Liver (tissue), 3 donors: ENCODE data around the gene NR2F6.

ENCODE experiments used
- EGR1 ChIP-seq, 2 donors: IDR thresholded peaks; 2 replicates each; pipeline ENCODE4 v1.6.1; 2016 to 2018; ENCODE audit warnings: antibody characterized with exemption in 2 of 2, low read depth in 2 of 2
- FOXA2 ChIP-seq: IDR thresholded peaks from 2 replicates; pipeline ENCODE4 v1.6.1; 2016; ENCODE audit warnings: antibody characterized with exemption
- RAD21 ChIP-seq, 2 donors: IDR thresholded peaks; 2 replicates each; pipeline ENCODE4 v1.6.1; 2016; ENCODE audit warnings: antibody characterized with exemption in 2 of 2, mild to moderate bottlenecking in 2 of 2
- TF ChIP-seq, protein P1 (sequence below): IDR thresholded peaks from 2 replicates; pipeline ENCODE4 v1.6.1; 2016; ENCODE audit warnings: antibody characterized with exemption
- TF ChIP-seq, protein P2 (sequence below): IDR thresholded peaks from 2 replicates; pipeline ENCODE4 v1.6.1; 2016; ENCODE audit warnings: antibody characterized with exemption
- TF ChIP-seq, protein P3 (sequence below): IDR thresholded peaks from 2 replicates; pipeline ENCODE4 v1.6.1; 2016; ENCODE audit warnings: antibody characterized with exemption, mild to moderate bottlenecking
- TF ChIP-seq, protein P4 (sequence below): fragments of 150-350 bp; IDR thresholded peaks from 2 replicates; pipeline ENCODE4 v1.5.1; 2017; ENCODE audit warnings: improper control_type of control experiment, low read depth, low read length; ENCODE audit not compliant: missing input control
- donor health status: healthy.
- donor health status: healthy.

DNA sequence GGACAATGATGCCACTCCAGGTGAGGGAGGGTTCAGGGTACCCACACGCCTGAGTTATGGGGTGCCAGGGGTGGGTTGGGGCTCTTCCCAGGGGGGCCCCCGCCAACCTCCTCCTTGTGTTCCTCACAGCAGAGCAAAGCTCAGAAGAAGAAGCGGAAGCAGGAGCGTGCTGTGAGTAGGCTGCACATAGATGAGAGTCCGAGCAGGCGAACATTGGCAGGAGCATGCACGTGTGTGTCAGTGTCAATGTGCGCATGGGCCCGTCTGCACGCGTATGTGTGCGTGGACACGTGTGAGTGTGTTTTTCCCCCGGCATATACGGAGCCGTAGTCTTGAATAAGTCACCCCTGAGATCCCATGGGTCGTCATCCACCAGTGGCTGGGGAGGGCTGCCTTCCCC lies 43.0 kb downstream of the NR2F6 start:
- TF ChIP-seq, protein P1, sequence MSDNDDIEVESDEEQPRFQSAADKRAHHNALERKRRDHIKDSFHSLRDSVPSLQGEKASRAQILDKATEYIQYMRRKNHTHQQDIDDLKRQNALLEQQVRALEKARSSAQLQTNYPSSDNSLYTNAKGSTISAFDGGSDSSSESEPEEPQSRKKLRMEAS: no peak
- TF ChIP-seq RAD21 (IDR thresholded peaks at IDR 0.05) (no peak), EGR1 (IDR thresholded peaks at IDR 0.05; ENCODE audit: low read depth in 2 of 2) (no peak), FOXA2 (no peak)
- TF ChIP-seq, protein P2, sequence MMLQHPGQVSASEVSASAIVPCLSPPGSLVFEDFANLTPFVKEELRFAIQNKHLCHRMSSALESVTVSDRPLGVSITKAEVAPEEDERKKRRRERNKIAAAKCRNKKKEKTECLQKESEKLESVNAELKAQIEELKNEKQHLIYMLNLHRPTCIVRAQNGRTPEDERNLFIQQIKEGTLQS: no peak
- TF ChIP-seq, protein P3, sequence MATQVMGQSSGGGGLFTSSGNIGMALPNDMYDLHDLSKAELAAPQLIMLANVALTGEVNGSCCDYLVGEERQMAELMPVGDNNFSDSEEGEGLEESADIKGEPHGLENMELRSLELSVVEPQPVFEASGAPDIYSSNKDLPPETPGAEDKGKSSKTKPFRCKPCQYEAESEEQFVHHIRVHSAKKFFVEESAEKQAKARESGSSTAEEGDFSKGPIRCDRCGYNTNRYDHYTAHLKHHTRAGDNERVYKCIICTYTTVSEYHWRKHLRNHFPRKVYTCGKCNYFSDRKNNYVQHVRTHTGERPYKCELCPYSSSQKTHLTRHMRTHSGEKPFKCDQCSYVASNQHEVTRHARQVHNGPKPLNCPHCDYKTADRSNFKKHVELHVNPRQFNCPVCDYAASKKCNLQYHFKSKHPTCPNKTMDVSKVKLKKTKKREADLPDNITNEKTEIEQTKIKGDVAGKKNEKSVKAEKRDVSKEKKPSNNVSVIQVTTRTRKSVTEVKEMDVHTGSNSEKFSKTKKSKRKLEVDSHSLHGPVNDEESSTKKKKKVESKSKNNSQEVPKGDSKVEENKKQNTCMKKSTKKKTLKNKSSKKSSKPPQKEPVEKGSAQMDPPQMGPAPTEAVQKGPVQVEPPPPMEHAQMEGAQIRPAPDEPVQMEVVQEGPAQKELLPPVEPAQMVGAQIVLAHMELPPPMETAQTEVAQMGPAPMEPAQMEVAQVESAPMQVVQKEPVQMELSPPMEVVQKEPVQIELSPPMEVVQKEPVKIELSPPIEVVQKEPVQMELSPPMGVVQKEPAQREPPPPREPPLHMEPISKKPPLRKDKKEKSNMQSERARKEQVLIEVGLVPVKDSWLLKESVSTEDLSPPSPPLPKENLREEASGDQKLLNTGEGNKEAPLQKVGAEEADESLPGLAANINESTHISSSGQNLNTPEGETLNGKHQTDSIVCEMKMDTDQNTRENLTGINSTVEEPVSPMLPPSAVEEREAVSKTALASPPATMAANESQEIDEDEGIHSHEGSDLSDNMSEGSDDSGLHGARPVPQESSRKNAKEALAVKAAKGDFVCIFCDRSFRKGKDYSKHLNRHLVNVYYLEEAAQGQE: no peak
- TF ChIP-seq, protein P4, sequence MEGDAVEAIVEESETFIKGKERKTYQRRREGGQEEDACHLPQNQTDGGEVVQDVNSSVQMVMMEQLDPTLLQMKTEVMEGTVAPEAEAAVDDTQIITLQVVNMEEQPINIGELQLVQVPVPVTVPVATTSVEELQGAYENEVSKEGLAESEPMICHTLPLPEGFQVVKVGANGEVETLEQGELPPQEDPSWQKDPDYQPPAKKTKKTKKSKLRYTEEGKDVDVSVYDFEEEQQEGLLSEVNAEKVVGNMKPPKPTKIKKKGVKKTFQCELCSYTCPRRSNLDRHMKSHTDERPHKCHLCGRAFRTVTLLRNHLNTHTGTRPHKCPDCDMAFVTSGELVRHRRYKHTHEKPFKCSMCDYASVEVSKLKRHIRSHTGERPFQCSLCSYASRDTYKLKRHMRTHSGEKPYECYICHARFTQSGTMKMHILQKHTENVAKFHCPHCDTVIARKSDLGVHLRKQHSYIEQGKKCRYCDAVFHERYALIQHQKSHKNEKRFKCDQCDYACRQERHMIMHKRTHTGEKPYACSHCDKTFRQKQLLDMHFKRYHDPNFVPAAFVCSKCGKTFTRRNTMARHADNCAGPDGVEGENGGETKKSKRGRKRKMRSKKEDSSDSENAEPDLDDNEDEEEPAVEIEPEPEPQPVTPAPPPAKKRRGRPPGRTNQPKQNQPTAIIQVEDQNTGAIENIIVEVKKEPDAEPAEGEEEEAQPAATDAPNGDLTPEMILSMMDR: no peak
